Heart right ventricle (tissue), 16 donors: Measurements from ENCODE around the gene RNF130. TPM values are rescaled to one million over a fixed set of nuclear protein-coding genes. Genes with fewer than 3 reads are reported as not detected.

ENCODE experiments used
- ATAC-seq, 8 donors: fragments of 200-7000 bp; cut with Tn5 transposase; one replicate each; pipeline ENCODE4 v1.9.1; 2020; ENCODE audit warnings: mild to moderate bottlenecking in 8 of 8, moderate library complexity in 8 of 8, moderate number of reproducible peaks in 1 of 8
- DNase-seq, 2 donors: peaks; one replicate each; pipeline ENCODE4 v3.0.0-alpha.2; 2020
- H3K27ac ChIP-seq, 10 donors: fragments of 200-600 bp; sonication (generic) in 2 of 10; one replicate each; pipeline versions ENCODE4 v1.5.0 to v1.8.0; 2020 to 2022; ENCODE audit warnings: mild to moderate bottlenecking in 3 of 10
- H3K27me3 ChIP-seq, 7 donors: fragments of 200-600 bp; one replicate each; pipeline ENCODE4 v1.8.0; 2021 to 2022; ENCODE audit warnings: mild to moderate bottlenecking in 2 of 7
- H3K36me3 ChIP-seq, 9 donors: fragments of 200-600 bp; sonication (generic) in 1 of 9; one replicate each; pipeline versions ENCODE4 v1.5.0 to v1.8.0; 2020 to 2022; ENCODE audit warnings: mild to moderate bottlenecking in 2 of 9
- H3K4me1 ChIP-seq, 9 donors: fragments of 200-600 bp; sonication (generic) in 1 of 9; one replicate each; pipeline versions ENCODE4 v1.5.0 to v1.8.0; 2020 to 2022; ENCODE audit warnings: mild to moderate bottlenecking in 4 of 9
- H3K4me3 ChIP-seq, 10 donors: fragments of 200-600 bp; sonication (generic) in 2 of 10; one replicate each; pipeline versions ENCODE4 v1.5.0 to v1.8.0; 2020 to 2022; ENCODE audit warnings: mild to moderate bottlenecking in 7 of 10, moderate library complexity in 2 of 10
- H3K9me3 ChIP-seq, 11 donors: fragments of 200-600 bp in 10 of 11; sonication (generic) in 2 of 11; one replicate each; pipeline versions ENCODE4 v1.5.0 to v1.8.0; 2013 to 2022; ENCODE audit warnings: mild to moderate bottlenecking in 2 of 11, control low read depth in 1 of 11, moderate library complexity in 1 of 11
- WGBS, 2 donors: extraction: QIAGEN DNeasy Blood & Tissue Kit; methylation state at CpG; one replicate each; pipeline ENCODE4 v1.1.7; 2013; ENCODE audit warnings: inconsistent platforms in 1 of 2; 5-methylcytosine and 5-hydroxymethylcytosine counted together
- intact Hi-C, 10 donors: fragments of 100-400 bp; cut with DNase I; formaldehyde crosslinking; loops; one replicate each; pipeline versions ENCODE4 v1.11.1 to v1.14.2; 2022
- polyA plus RNA-seq, 2 donors: library from polyadenylated mRNA; stranded (reverse); fragments of 200-250 nt; gene quantifications; one replicate each; pipeline ENCODE4 v1.2.3, GENCODE V29; 2013
- total RNA-seq, 10 donors: library from RNA; stranded (reverse); fragmentation: NEBNext Ultra II Directional in 3 of 10; extraction: Animal tissue kit (Norgen Biotek cat#: 25700) in 3 of 10; gene quantifications; one replicate each; pipeline versions ENCODE4 v1.2.1 to v1.2.4, GENCODE V29; 2021 to 2023
- TF ChIP-seq, protein P1 (sequence below), 9 donors: fragments of 200-600 bp; sonication (generic) in 2 of 9; IDR thresholded peaks; one replicate each; pipeline versions ENCODE4 v1.5.0 to v1.8.0; 2021 to 2022; ENCODE audit warnings: antibody characterized with exemption in 9 of 9, mild to moderate bottlenecking in 5 of 9, moderate library complexity in 1 of 9
- donor health status: Arrhythmogenic right ventricular cardiomyopathy.
- donor health status: ischemic (EF 13 %, LVEDD 7.1; RV severe dilation, severe dysfunction).
- donor health status: healthy with polysubstance abuse.
- donor health status: DM: no; HTN: yes; CAD: no.
- donor health status: DM: no; HTN: no; CAD: no.
- donor health status: ischemic (EF 25% LVEDD 6.9; RV normal size, moderate dysfunction).
- donor health status: ischemic (EF 25% LVEDD 5.7; RV mildly dilated, moderate dysfunction).
- donor health status: healthy.
- donor health status: DM: yes; HTN: yes; CAD: no.
- donor health status: Ischemic cardiomyopathy.
- donor health status: ischemic (EF 35%, LVEDD 5.7; RV mildly dilated, moderate dysfunction).
- donor health status: nonischemic (EF 11% LVEDD 7.7; RV severe dilation, severe dysfunction).
- donor health status: DM: yes; HTN: yes; CAD: no.
- donor health status: PGD.
- donor health status: ischemic (EF 29% LVEDD 5.4; RV normal size, mild dysfunction).
- donor health status: nonischemic (EF 23%, LVEDD 6.1; RV moderate dilation, normal function).

The RNF130 gene
- total and polyA plus RNA-seq, 12 donors = 21.9 to 55.8 (median 33.2) TPM

DNA sequence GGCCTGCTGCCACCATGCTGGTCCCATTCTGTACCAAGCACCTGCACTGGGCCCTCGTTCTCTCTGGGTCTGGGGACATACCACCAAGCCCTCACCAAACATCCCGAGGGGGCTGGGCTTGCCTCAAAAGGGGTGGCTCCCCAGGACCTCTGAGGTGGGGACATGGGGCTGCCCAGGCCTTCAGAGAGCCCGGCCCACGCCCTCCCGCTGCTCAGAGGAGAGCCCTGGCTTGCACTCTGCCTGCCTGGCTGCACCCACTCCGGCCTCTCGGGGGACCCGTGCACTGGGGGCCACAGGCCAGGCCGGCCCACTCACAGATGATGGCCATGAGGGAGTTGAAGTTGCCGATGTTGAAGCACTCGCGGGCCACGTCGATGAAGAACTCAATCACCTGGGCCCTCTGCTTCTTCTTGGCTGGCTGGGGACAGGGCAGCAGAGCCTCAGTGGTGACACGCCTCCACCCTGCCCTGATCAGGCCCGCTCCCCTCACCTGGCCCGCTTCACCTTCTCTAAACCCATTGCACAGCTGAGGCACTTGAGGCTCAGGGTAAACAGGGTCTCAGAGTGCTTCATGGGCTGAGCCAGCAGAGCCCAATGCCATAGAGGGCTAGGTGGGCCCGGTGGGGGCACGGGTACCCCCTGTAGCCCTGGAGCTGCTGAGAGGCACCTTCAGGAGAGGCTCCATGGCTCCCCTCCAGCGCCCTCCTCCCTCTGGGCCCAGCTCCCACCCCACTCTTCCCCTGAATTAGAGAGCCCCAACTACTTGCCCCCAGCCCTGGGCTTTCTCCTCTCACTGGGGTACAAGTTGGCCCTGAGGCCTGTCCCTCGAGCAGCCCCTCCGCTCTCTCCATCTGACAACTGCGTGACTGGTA is 47.7 kb upstream of the RNF130 start:
- intact Hi-C loops = no loop called here
- WGBS, 2 donors = 91 to 92% methylated on average over 22 to 23 of the region's 23 CpGs
- ATAC-seq (peak in 1 of 8 donors; percentile 28), DNase-seq (peak in 1 of 2 donors; percentile 7)
- H3K27ac ChIP-seq = no peak overlapping the region
- H3K27me3 ChIP-seq = peaks cover 0 to 38% (median 22%) of the 10 kb centered on the region in 7 donors
- H3K36me3 ChIP-seq = no peaks in the 10 kb centered on the region
- H3K9me3 ChIP-seq = no peaks in the 10 kb centered on the region
- H3K4me3 ChIP-seq = no peak overlapping the region
- no peaks in the 10 kb centered on the region for H3K4me1 ChIP-seq
- TF ChIP-seq, protein P1, sequence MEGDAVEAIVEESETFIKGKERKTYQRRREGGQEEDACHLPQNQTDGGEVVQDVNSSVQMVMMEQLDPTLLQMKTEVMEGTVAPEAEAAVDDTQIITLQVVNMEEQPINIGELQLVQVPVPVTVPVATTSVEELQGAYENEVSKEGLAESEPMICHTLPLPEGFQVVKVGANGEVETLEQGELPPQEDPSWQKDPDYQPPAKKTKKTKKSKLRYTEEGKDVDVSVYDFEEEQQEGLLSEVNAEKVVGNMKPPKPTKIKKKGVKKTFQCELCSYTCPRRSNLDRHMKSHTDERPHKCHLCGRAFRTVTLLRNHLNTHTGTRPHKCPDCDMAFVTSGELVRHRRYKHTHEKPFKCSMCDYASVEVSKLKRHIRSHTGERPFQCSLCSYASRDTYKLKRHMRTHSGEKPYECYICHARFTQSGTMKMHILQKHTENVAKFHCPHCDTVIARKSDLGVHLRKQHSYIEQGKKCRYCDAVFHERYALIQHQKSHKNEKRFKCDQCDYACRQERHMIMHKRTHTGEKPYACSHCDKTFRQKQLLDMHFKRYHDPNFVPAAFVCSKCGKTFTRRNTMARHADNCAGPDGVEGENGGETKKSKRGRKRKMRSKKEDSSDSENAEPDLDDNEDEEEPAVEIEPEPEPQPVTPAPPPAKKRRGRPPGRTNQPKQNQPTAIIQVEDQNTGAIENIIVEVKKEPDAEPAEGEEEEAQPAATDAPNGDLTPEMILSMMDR (IDR thresholded peaks at IDR 0.05) = no peak

DNA sequence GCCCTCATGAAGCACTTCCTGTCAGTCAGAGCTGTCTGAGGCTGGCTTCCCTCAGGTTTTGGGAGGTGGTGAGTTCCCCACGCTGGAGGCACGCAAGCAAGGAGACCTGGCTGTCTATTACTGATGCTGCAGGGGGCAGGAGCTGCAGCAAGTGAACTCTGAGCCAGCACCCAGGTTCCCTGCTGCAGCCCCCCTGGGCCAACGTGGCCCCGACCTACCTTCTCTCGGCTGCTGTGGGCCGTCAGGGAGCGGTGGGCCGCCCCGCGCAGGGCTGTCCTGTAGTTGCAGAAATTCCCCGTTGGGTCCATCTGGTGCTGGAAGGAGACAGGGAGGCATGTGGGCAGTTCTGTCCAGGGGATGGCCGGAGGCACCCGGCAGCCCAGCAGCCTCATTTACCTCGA is 46.8 kb upstream of the RNF130 start:
- Histone ChIP-seq H3K9me3 (no peaks in the 10 kb centered on the region), H3K27ac (no peak overlapping the region), H3K36me3 (no peaks in the 10 kb centered on the region), H3K4me1 (no peaks in the 10 kb centered on the region), H3K27me3 (peaks cover 0 to 44% (median 17%) of the 10 kb centered on the region in 7 donors), H3K4me3 (no peak overlapping the region)
- intact Hi-C loops = no loop called here
- WGBS, 2 donors = 88 to 90% methylated on average over 14 of the region's 14 CpGs
- DNase-seq (no peak), ATAC-seq (no peak)
- TF ChIP-seq, protein P1 (IDR thresholded peaks at IDR 0.05) = no peak

DNA sequence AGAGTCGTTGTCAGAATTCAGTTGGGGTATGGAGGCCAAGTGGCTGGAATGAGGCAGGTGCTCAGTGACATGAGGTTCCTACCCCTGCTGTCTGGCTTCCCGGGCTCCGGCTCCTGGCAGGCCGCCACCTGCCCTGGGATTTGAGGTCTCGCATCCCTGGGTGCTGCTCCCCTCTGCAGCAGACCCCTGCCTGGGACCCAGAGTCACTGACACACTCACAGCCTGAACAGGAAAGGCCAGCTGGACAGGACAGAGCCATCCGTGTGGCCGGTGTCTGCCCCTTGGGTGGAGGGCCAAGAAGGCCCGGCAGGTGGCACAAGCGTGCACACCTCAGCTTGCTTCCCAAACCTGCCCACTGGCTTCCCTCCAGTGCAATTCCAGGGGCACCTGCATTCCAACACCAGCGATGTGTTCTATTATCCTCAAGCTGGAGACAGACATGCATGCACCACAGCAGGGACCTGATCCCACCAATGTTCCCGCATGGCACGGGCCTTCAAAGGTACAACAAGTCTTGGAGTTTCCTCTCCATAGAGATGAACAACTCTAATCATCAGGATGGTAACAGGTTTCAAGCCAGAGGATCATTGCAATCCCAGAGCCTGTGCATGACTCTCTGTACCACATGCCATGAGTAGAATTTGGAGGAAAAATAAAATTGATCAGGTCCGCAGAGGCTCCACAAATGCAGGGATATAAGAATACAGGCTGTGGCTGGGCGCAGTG is 45.6 kb upstream of the RNF130 start:
- ATAC-seq = no peak
- no peaks in the 10 kb centered on the region for H3K9me3 ChIP-seq
- 88 to 90% methylated on average over 14 of the region's 14 CpGs for WGBS, 2 donors
- TF ChIP-seq, protein P1 (IDR thresholded peaks at IDR 0.05) = no peak
- peak in 1 of 2 donors; percentile 7 for DNase-seq
- intact Hi-C loops = no loop called here
- H3K4me1 ChIP-seq = no peaks in the 10 kb centered on the region
- H3K27ac ChIP-seq = no peak overlapping the region
- no peak overlapping the region for H3K4me3 ChIP-seq
- H3K36me3 ChIP-seq = no peaks in the 10 kb centered on the region
- peaks cover 0 to 38% (median 17%) of the 10 kb centered on the region in 7 donors for H3K27me3 ChIP-seq

DNA sequence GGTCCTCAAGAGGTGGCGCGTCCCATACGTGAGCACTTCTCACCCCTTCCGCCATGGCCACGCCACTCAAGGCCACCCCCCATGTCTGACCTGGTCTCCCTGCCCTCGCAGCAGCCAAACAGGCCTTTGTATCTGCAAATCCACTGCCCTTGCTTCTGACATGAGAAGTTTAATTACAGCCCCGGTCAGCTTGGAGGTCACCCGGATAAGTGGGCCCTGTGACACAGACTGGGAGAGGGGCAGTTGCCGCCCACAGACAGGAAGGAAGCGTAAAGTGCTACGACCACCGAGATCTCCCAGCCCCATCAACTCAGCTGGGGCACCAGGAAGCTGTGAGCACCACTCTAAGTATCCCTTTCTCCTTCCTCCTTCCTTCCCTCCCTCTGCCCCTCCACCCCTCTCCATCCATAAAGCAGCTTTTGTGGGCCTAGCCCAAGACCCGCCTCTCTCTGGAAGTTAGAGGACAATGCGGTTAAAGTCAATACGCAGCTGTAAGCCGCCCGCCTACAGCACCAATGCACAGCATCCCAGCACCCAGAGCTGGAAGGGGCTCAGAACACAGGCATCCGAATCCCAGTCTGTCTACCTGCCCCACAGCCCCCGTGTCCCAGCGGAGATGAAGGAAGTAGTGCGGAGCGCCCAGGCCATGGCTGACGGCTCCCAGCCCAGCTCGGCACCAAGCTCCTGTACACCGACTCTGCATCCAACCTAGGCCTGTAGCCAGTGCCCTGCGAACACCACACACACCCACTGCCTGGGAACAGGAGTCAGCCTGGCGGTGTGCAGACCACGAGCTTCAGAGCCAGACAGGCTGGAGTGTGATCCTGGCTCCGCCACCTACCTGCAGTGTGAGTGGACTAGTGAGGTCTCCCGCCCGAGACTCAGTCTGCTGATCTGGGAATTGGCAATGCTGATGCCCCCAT is 44.8 kb upstream of the RNF130 start:
- H3K4me3 ChIP-seq = no peak overlapping the region
- DNase-seq (peak in 1 of 2 donors; percentile 10), ATAC-seq (no peak)
- peaks cover 0 to 32% (median 17%) of the 10 kb centered on the region in 7 donors for H3K27me3 ChIP-seq
- 79 to 81% methylated on average over 31 of the region's 31 CpGs for WGBS, 2 donors
- TF ChIP-seq, protein P1 (IDR thresholded peaks at IDR 0.05) = no peak
- H3K27ac ChIP-seq = no peak overlapping the region
- H3K36me3 ChIP-seq = no peaks in the 10 kb centered on the region
- H3K9me3 ChIP-seq = no peaks in the 10 kb centered on the region
- intact Hi-C loops = no loop called here
- no peaks in the 10 kb centered on the region for H3K4me1 ChIP-seq
